HepG2 (cell line): ENCODE results near the gene LRGUK. TPM values are rescaled to one million over a fixed set of nuclear protein-coding genes. Genes with fewer than 3 reads are reported as not detected.
"Not testable (repeated sequence)": the region's sequence is repeated elsewhere in the genome, so short reads cannot be mapped to it uniquely, and the experiment has no call there.

ENCODE experiments used
- ATAC-seq: fragments of 200-7000 bp; cut with Tn5 transposase; 3 replicates; pipeline ENCODE4 v1.9.1; 2020; ENCODE audit warnings: mild to moderate bottlenecking, moderate library complexity
- BruUV-seq: library from RNA; stranded (reverse); fragments of 400-500 nt; replicated peaks from 2 replicates; lab custom pipeline; 2021; lab: Mats Ljungman, UMichigan
- CTCF ChIA-PET: fragments of 300-600 bp; formaldehyde crosslinking; extraction: SDS; loops from one replicate; lab custom pipeline; 2021; ENCODE audit warnings: low total read pairs, inconsistent platforms, low intra/inter-chr PET ratio; lab: Yijun Ruan, JAX
- POLR2A ChIA-PET: fragments of 350-600 bp; sonication (Branson Sonifier 250); formaldehyde crosslinking; loops from one replicate; lab custom pipeline; 2020; ENCODE audit warnings: antibody characterized with exemption, inconsistent platforms; lab: Yijun Ruan, JAX
- DNase-seq: peaks from one replicate; pipeline ENCODE4 v3.0.0-alpha.2; 2015; ENCODE audit warnings: low spot score
- FAIRE-seq: peaks from 3 replicates; lab custom pipeline; 2011; peaks lifted over from hg19 to GRCh38; lab: Jason Lieb, UNC
- H2AFZ ChIP-seq: one replicate; pipeline ENCODE4 v1.6.1; 2011; ENCODE audit warnings: low read length, inconsistent platforms
- H3K27ac ChIP-seq: fragments of 300-600 bp; 3 replicates; pipeline ENCODE4 v1.8.0; 2011; ENCODE audit warnings: mixed run types, mild to moderate bottlenecking, mixed read lengths, low read length, inconsistent platforms; ENCODE audit not compliant: insufficient read depth; ENCODE audit errors: extremely low read length
- H3K27me3 ChIP-seq, 2 experiments: fragments of 200-600 bp in 1 of 2; 2 replicates in 1 of 2; 3 replicates in 1 of 2; pipeline versions ENCODE4 v1.6.0 to v1.8.0; 2011; ENCODE audit warnings: low read length in 2 of 2, mild to moderate bottlenecking in 2 of 2, moderate library complexity in 2 of 2, inconsistent platforms in 1 of 2; ENCODE audit not compliant: insufficient read depth in 2 of 2, control insufficient read depth in 1 of 2
- H3K36me3 ChIP-seq, 2 experiments: fragments of 200-600 bp in 1 of 2; replicated peaks in 1 of 2; 2 replicates in 1 of 2; 3 replicates in 1 of 2; pipeline versions ENCODE4 v1.5.1 to v1.8.0; 2011; ENCODE audit warnings: low read length in 2 of 2, inconsistent platforms in 1 of 2; ENCODE audit not compliant: insufficient read depth in 2 of 2, control insufficient read depth in 1 of 2
- H3K4me1 ChIP-seq: 2 replicates; pipeline ENCODE4 v1.5.1; 2012; ENCODE audit warnings: low read length, inconsistent platforms; ENCODE audit not compliant: insufficient read depth
- H3K4me2 ChIP-seq: 2 replicates; pipeline ENCODE4 v1.6.0; 2011; ENCODE audit warnings: low read depth, low read length, inconsistent platforms
- H3K4me3 ChIP-seq, 3 experiments: fragments of 200-600 bp in 1 of 3; sonication (generic), shearing (Covaris generic) in 1 of 3; replicated peaks in 1 of 3; 2 replicates each; pipeline ENCODE4 v1.5.1; 2011 to 2016; ENCODE audit warnings: low read length in 3 of 3, inconsistent platforms in 2 of 3, low read depth in 2 of 3, mild to moderate bottlenecking in 2 of 3, control low read depth in 1 of 3, mixed read lengths in 1 of 3; ENCODE audit not compliant: insufficient read depth in 1 of 3
- H3K79me2 ChIP-seq: one replicate; pipeline ENCODE4 v1.6.1; 2011; ENCODE audit warnings: low read length, inconsistent platforms; ENCODE audit not compliant: insufficient read depth
- H3K9ac ChIP-seq: 2 replicates; pipeline ENCODE4 v1.6.0; 2011; ENCODE audit warnings: mild to moderate bottlenecking, low read depth, low read length, inconsistent platforms; ENCODE audit not compliant: insufficient read depth
- H3K9me3 ChIP-seq: 2 replicates; pipeline ENCODE4 v1.5.1; 2012; ENCODE audit warnings: mild to moderate bottlenecking, low read length
- H4K20me1 ChIP-seq: 2 replicates; pipeline ENCODE4 v1.6.0; 2011; ENCODE audit warnings: inconsistent platforms, mild to moderate bottlenecking, low read length, moderate library complexity; ENCODE audit not compliant: insufficient read depth
- GFI1 ChIP-seq: sonication (generic); formaldehyde crosslinking; IDR thresholded peaks from 2 replicates; pipeline ENCODE4 v1.5.0; 2020; ENCODE audit warnings: missing genetic modification reagents, mild to moderate bottlenecking, borderline replicate concordance
- HDAC6 ChIP-seq: fragments of 200-600 bp; sonication (generic); IDR thresholded peaks from 2 replicates; pipeline ENCODE4 v1.7.0; 2017; ENCODE audit warnings: mild to moderate bottlenecking, antibody characterized with exemption, low read length, low read depth
- HNRNPK ChIP-seq: fragments of 200-400 bp; formaldehyde crosslinking; IDR thresholded peaks from 2 replicates; pipeline ENCODE4 v1.6.1; 2018; ENCODE audit warnings: low read length, low read depth, moderate library complexity, mild to moderate bottlenecking; ENCODE audit not compliant: poor library complexity, severe bottlenecking
- NCOR1 ChIP-seq: fragments of 200-600 bp; sonication (generic); IDR thresholded peaks from 2 replicates; pipeline ENCODE4 v1.7.0; 2017; ENCODE audit warnings: antibody characterized with exemption, low read length, borderline replicate concordance
- NFYB ChIP-seq: sonication (generic); formaldehyde crosslinking; IDR thresholded peaks from 2 replicates; pipeline ENCODE4 v1.4.0; 2020; ENCODE audit warnings: missing genetic modification reagents
- U2AF1 ChIP-seq: fragments of 200-400 bp; formaldehyde crosslinking; optimal IDR thresholded peaks from 2 replicates; pipeline ENCODE3; 2017; ENCODE audit warnings: mild to moderate bottlenecking, low read depth, low read length
- ZNF251 ChIP-seq: sonication (generic); formaldehyde crosslinking; IDR thresholded peaks from 2 replicates; pipeline ENCODE4 v1.9.0; 2021; ENCODE audit warnings: mild to moderate bottlenecking, missing genetic modification reagents
- ZNF33B ChIP-seq: sonication (generic); formaldehyde crosslinking; IDR thresholded peaks from 2 replicates; pipeline ENCODE4 v1.5.1; 2020; ENCODE audit warnings: mild to moderate bottlenecking, missing genetic modification reagents
- ZNF564 ChIP-seq: sonication (generic); formaldehyde crosslinking; IDR thresholded peaks from 2 replicates; pipeline ENCODE4 v1.8.1; 2023; ENCODE audit warnings: mild to moderate bottlenecking, missing genetic modification reagents
- ZNF678 ChIP-seq: sonication (generic); formaldehyde crosslinking; IDR thresholded peaks from 2 replicates; pipeline ENCODE4 v1.4.0; 2020; ENCODE audit warnings: mild to moderate bottlenecking, missing genetic modification reagents
- ZNF883 ChIP-seq: sonication (generic); formaldehyde crosslinking; IDR thresholded peaks from 2 replicates; pipeline ENCODE4 v1.5.1; 2020; ENCODE audit warnings: mild to moderate bottlenecking, missing genetic modification reagents; ENCODE audit errors: not compliant biosample characterization
- WGBS: methylation state at CpG from one replicate; pipeline ENCODE4 v1.1.6; 2017; ENCODE audit warnings: low lambda C conversion rate; 5-methylcytosine and 5-hydroxymethylcytosine counted together
- in situ Hi-C: cut with HindIII; loops from 2 replicates; pipeline ENCODE4 v1.10.0; 2017; ENCODE audit warnings: low pct_unique_long_range_greater_than_20kb; ENCODE audit not compliant: extremely low pct_ligation_motif_present
- intact Hi-C: fragments of 100-400 bp; cut with micrococcal nuclease; formaldehyde crosslinking; loops from one replicate; pipeline ENCODE4 v1.10.0; 2022; ENCODE audit not compliant: unreplicated experiment
- polyA plus RNA-seq, 8 experiments: library from polyadenylated mRNA; depleted of rRNA in 3 of 8; stranded (reverse) in 7 of 8; unstranded in 1 of 8; fragments of >200 nt; fragmentation: Illumina TruSeq in 4 of 8; extraction: Trizol in 4 of 8; gene quantifications; 2 replicates each; pipeline versions ENCODE4 v1.2.1 to v1.2.3, GENCODE V29; 2011 to 2016; ENCODE audit warnings: low read depth in 4 of 8, missing spikeins in 1 of 8, mixed read lengths in 1 of 8; ENCODE audit not compliant: insufficient read depth in 1 of 8
- total RNA-seq, 5 experiments: library from RNA; depleted of rRNA; stranded (reverse); fragments of >200 nt; fragmentation: Illumina TruSeq; extraction: Trizol; gene quantifications; 2 replicates each; pipeline ENCODE4 v1.2.3, GENCODE V29; 2016; ENCODE audit warnings: low read depth in 1 of 5
- TF ChIP-seq, protein P1 (sequence below): sonication (generic); formaldehyde crosslinking; IDR thresholded peaks from 2 replicates; pipeline ENCODE4 v1.8.1; 2023; ENCODE audit warnings: missing genetic modification reagents, inconsistent platforms, borderline replicate concordance
- TF ChIP-seq, protein P2 (sequence below): sonication (generic); formaldehyde crosslinking; IDR thresholded peaks from 2 replicates; pipeline ENCODE4 v1.5.0; 2020; ENCODE audit warnings: mild to moderate bottlenecking, missing genetic modification reagents
- TF ChIP-seq, protein P3 (sequence below): sonication (generic); formaldehyde crosslinking; IDR thresholded peaks from 2 replicates; pipeline ENCODE4 v1.8.0; 2022; ENCODE audit warnings: missing genetic modification reagents, low read depth, mild to moderate bottlenecking, borderline replicate concordance

The LRGUK gene
- total and polyA plus RNA-seq, 2 of the 13 experiments (the other 11 are each of a cell fraction or from before 2014, with no cell fraction given) = 0.18 to 0.20 TPM

DNA sequence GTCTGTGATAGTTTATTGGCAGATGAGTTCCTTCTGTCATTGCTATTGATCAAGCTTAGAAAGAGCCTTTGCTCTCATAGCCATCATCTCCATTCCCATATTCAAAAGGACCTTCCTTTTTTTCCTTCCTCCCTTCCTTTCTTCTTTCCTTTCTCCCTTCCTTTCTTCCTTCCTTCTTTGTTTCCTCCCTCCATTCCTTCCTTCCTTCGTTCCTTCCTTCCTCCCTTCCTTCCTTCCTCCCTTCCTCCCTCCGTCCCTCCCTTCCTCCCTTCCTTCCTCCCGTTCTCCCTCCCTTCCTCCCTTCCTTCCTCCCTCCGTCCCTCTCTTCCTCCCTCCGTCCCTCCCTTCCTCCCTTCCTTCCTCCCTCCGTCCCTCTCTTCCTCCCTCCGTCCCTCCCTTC, 104.2 kb downstream of the LRGUK start:
- POLR2A ChIA-PET, CTCF ChIA-PET, H3K9me3 ChIP-seq, DNase-seq, ATAC-seq, H3K27me3 ChIP-seq: not testable (repeated sequence)
- 14% methylated on average over 7 of the region's 7 CpGs for WGBS
- TF ChIP-seq HNRNPK = peak; percentile 17
- TF ChIP-seq, all 625 proteins: peak for 1; not testable (repeated sequence) for 624
- H3K4me2 ChIP-seq, intact Hi-C loops, H3K79me2 ChIP-seq, H3K4me1 ChIP-seq, H3K36me3 ChIP-seq, H3K4me3 ChIP-seq, FAIRE-seq, H4K20me1 ChIP-seq, H3K27ac ChIP-seq, H3K9ac ChIP-seq, BruUV-seq, H2AFZ ChIP-seq, in situ Hi-C loops: not testable (repeated sequence)

DNA sequence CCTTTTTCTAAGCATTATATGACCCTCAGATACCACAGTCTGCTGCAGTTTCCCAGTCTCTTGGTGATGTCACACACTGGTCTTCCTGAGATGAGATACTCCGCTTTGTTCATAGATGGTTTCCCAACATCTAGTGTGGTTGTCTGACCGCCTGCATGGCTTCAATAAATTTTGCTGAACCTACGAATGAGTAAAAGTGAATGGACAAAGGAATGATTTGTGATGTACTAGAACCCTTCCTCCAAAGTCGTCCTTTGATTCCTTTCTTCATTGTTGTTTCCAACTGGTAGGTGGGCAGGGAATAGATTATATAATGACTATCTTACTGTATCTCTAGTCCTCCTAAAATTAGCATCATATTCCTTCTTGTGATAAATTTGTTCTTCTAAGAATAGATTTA, 107.1 kb downstream of the LRGUK start:
- H3K79me2 ChIP-seq = no peaks in the 10 kb centered on the region
- H4K20me1 ChIP-seq = no peaks in the 10 kb centered on the region
- WGBS = 11% methylated on average over 4 of the region's 4 CpGs
- no peak for FAIRE-seq
- no peak for ATAC-seq
- H2AFZ ChIP-seq = no peak overlapping the region
- intact Hi-C loops (no loop called here), in situ Hi-C loops (no loop called here)
- H3K36me3 ChIP-seq = no peaks in the 10 kb centered on the region
- H3K27ac ChIP-seq = no peak overlapping the region
- no TSS peak for BruUV-seq
- H3K9me3 ChIP-seq = peaks cover 8% of the 10 kb centered on the region; the same call in 1 of the 2 replicates
- H3K9ac ChIP-seq = no peak overlapping the region
- ChIA-PET POLR2A (no interaction called here), CTCF (no interaction called here)
- no peak overlapping the region for H3K4me2 ChIP-seq
- no peaks in the 10 kb centered on the region for H3K4me1 ChIP-seq
- DNase-seq = no peak
- 0 out of 5 replicates have a peak, but pooled peaks cover 0 to 5% of the 10 kb centered on the region in 2 experiments for H3K27me3 ChIP-seq
- no peak overlapping the region for H3K4me3 ChIP-seq
- TF ChIP-seq ZNF33B = no peak
- TF ChIP-seq, protein P1, sequence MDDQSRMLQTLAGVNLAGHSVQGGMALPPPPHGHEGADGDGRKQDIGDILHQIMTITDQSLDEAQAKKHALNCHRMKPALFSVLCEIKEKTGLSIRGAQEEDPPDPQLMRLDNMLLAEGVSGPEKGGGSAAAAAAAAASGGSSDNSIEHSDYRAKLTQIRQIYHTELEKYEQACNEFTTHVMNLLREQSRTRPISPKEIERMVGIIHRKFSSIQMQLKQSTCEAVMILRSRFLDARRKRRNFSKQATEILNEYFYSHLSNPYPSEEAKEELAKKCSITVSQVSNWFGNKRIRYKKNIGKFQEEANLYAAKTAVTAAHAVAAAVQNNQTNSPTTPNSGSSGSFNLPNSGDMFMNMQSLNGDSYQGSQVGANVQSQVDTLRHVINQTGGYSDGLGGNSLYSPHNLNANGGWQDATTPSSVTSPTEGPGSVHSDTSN (CRISPR knock-in tag) = no peak
- TF ChIP-seq ZNF564 = no peak
- TF ChIP-seq HDAC6 = no peak
- TF ChIP-seq, protein P2, sequence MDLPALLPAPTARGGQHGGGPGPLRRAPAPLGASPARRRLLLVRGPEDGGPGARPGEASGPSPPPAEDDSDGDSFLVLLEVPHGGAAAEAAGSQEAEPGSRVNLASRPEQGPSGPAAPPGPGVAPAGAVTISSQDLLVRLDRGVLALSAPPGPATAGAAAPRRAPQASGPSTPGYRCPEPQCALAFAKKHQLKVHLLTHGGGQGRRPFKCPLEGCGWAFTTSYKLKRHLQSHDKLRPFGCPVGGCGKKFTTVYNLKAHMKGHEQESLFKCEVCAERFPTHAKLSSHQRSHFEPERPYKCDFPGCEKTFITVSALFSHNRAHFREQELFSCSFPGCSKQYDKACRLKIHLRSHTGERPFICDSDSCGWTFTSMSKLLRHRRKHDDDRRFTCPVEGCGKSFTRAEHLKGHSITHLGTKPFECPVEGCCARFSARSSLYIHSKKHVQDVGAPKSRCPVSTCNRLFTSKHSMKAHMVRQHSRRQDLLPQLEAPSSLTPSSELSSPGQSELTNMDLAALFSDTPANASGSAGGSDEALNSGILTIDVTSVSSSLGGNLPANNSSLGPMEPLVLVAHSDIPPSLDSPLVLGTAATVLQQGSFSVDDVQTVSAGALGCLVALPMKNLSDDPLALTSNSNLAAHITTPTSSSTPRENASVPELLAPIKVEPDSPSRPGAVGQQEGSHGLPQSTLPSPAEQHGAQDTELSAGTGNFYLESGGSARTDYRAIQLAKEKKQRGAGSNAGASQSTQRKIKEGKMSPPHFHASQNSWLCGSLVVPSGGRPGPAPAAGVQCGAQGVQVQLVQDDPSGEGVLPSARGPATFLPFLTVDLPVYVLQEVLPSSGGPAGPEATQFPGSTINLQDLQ (CRISPR knock-in tag) = no peak
- TF ChIP-seq NCOR1 = no peak
- no peak for TF ChIP-seq NFYB (CRISPR knock-in tag)
- TF ChIP-seq, protein P3, sequence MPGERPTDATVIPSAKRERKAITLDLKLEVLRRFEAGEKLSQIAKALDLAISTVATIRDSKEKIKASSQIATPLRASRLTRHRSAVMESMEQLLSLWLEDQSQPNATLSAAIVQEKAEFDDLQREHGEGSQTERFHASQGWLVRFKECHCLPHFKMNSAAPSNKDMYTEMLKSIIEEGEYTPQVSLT = no peak
- no peak for TF ChIP-seq ZNF678
- TF ChIP-seq ZNF251 = no peak
- TF ChIP-seq GFI1 (CRISPR knock-in tag) = no peak
- TF ChIP-seq U2AF1 = no peak
- no peak for TF ChIP-seq ZNF883
